GM12878 (cell line): ENCODE results near the gene ENPP1. TPM values are rescaled to one million over a fixed set of nuclear protein-coding genes. Genes with fewer than 3 reads are reported as not detected.

ENCODE experiments used
- ATAC-seq: fragments of 200-7000 bp; cut with Tn5 transposase; 3 replicates; pipeline ENCODE4 v1.9.1; 2020; ENCODE audit warnings: mild to moderate bottlenecking, moderate library complexity
- BruUV-seq: library from RNA; stranded (reverse); fragments of 400-500 nt; replicated peaks from 2 replicates; lab custom pipeline; 2021; lab: Mats Ljungman, UMichigan
- CTCF ChIA-PET: fragments of 300-600 bp; sonication (Branson Sonifier 250); formaldehyde crosslinking; extraction: SDS; loops from one replicate; lab custom pipeline; 2021; ENCODE audit warnings: inconsistent platforms; lab: Yijun Ruan, JAX
- POLR2A ChIA-PET: fragments of 350-600 bp; formaldehyde crosslinking; extraction: SDS; loops from one replicate; lab custom pipeline; 2021; ENCODE audit warnings: inconsistent platforms; lab: Charles Lee
- RAD21 ChIA-PET: fragments of 300-600 bp; sonication (Branson Sonifier 250); formaldehyde crosslinking; loops from one replicate; lab custom pipeline; 2023; ENCODE audit warnings: antibody characterized with exemption; ENCODE audit not compliant: unreplicated experiment; lab: Charles Lee
- SMC1A ChIA-PET: fragments of 300-600 bp; sonication (Branson Sonifier 250); formaldehyde crosslinking; loops from one replicate; lab custom pipeline; 2023; ENCODE audit not compliant: unreplicated experiment, uncharacterized antibody; lab: Charles Lee
- DNase-seq: peaks from one replicate; pipeline ENCODE4 v3.0.0-alpha.2; 2011; ENCODE audit warnings: low read depth, low spot score
- FAIRE-seq: peaks from 3 replicates; lab custom pipeline; 2011; peaks lifted over from hg19 to GRCh38; lab: Jason Lieb, UNC
- H2AFZ ChIP-seq: 2 replicates; pipeline ENCODE4 v1.6.0; 2011; ENCODE audit warnings: low read depth, low read length, control low read depth; ENCODE audit not compliant: control insufficient read depth
- H3K27ac ChIP-seq: 2 replicates; pipeline ENCODE4 v1.5.1; 2011; ENCODE audit warnings: control low read depth; ENCODE audit not compliant: control insufficient read depth, insufficient read depth
- H3K27me3 ChIP-seq, 2 experiments: replicated peaks in 1 of 2; 2 replicates each; pipeline versions ENCODE4 v1.6.0 to v1.6.1; 2011; ENCODE audit warnings: low read length in 1 of 2; ENCODE audit not compliant: control insufficient read depth in 2 of 2, insufficient read depth in 2 of 2
- H3K36me3 ChIP-seq, 2 experiments: 2 replicates each; pipeline ENCODE4 v1.5.1; 2011; ENCODE audit warnings: low read length in 1 of 2; ENCODE audit not compliant: control insufficient read depth in 2 of 2, insufficient read depth in 2 of 2
- H3K4me1 ChIP-seq: 2 replicates; pipeline ENCODE4 v1.6.1; 2011; ENCODE audit warnings: mild to moderate bottlenecking, low read length, moderate library complexity, mixed read lengths; ENCODE audit not compliant: control insufficient read depth, insufficient read depth
- H3K4me2 ChIP-seq: 2 replicates; pipeline ENCODE4 v1.6.0; 2011; ENCODE audit warnings: control low read depth; ENCODE audit not compliant: control insufficient read depth, insufficient read depth
- H3K4me3 ChIP-seq: fragments of 200-600 bp; sonication (generic); 2 replicates; pipeline ENCODE4 v1.5.1; 2016
- H3K79me2 ChIP-seq: 2 replicates; pipeline ENCODE4 v1.6.0; 2011; ENCODE audit warnings: low read length; ENCODE audit not compliant: control insufficient read depth, insufficient read depth
- H3K9ac ChIP-seq: 2 replicates; pipeline ENCODE4 v1.8.0; 2011; ENCODE audit warnings: low read length, control low read depth, mixed read lengths; ENCODE audit not compliant: control insufficient read depth, insufficient read depth
- H3K9me3 ChIP-seq: replicated peaks from 3 replicates; pipeline ENCODE4 v1.5.1; 2011; ENCODE audit warnings: mild to moderate bottlenecking, low read length; ENCODE audit not compliant: control insufficient read depth, insufficient read depth
- H4K20me1 ChIP-seq: 2 replicates; pipeline ENCODE4 v1.6.0; 2011; ENCODE audit not compliant: control insufficient read depth, insufficient read depth
- FOS ChIP-seq: IDR thresholded peaks from 3 replicates; pipeline ENCODE4 v1.6.1; 2011; ENCODE audit warnings: borderline replicate concordance; ENCODE audit not compliant: insufficient read length; ENCODE audit errors: extremely low read depth
- IRF4 ChIP-seq: IDR thresholded peaks from 2 replicates; pipeline ENCODE4 v1.6.1; 2011; ENCODE audit warnings: low read depth, low read length
- MTA2 ChIP-seq: fragments of 450-650 bp; IDR thresholded peaks from 2 replicates; pipeline ENCODE4 v1.6.1; 2016; ENCODE audit warnings: low read depth, mild to moderate bottlenecking, moderate library complexity
- SP1 ChIP-seq: IDR thresholded peaks from one replicate; pipeline ENCODE4 v1.6.1; 2011; ENCODE audit warnings: low read depth, low read length
- WGBS: methylation state at CpG from one replicate; pipeline ENCODE4 v1.1.6; 2016; ENCODE audit warnings: low lambda C conversion rate; ENCODE audit not compliant: insufficient replicate concordance, insufficient coverage; ENCODE audit errors: missing lambda C conversion rate; 5-methylcytosine and 5-hydroxymethylcytosine counted together
- in situ Hi-C: fragments of 300-500 bp; cut with MboI; formaldehyde crosslinking; loops from 9 replicates; pipeline ENCODE4 v1.14.3; 2018; ENCODE audit warnings: mixed read lengths
- intact Hi-C: fragments of 100-400 bp; cut with micrococcal nuclease; formaldehyde crosslinking; loops from one replicate; pipeline ENCODE4 v1.14.2; 2022; ENCODE audit not compliant: unreplicated experiment
- microRNA-seq: library from miRNA; unstranded; fragments of <30 nt; microRNA quantifications from one replicate; pipeline ENCODE4, GENCODE V29; 2018
- polyA plus RNA-seq, 11 experiments: library from polyadenylated mRNA; depleted of rRNA in 4 of 11; unstranded in 6 of 11; stranded (reverse) in 5 of 11; fragments of >200 nt; fragmentation: Nextera tagmentation in 4 of 11; fragmentation: Illumina TruSeq in 1 of 11; extraction: Ambion mirVana in 4 of 11; extraction: Trizol in 1 of 11; gene quantifications; 1 replicate in 1 of 11; 2 replicates in 10 of 11; pipeline versions ENCODE4 v1.2.1 to v1.2.3, GENCODE V29; 2011 to 2016; ENCODE audit warnings: inconsistent platforms in 2 of 11, missing spikeins in 2 of 11, low read depth in 1 of 11
- small RNA-seq: library from RNA; depleted of rRNA; stranded (forward); fragments of <200 nt; gene quantifications from one replicate; pipeline ENCODE3, GENCODE V24; 2014
- total RNA-seq, 4 experiments: library from RNA; depleted of rRNA in 3 of 4; stranded (reverse); fragments of >200 nt in 3 of 4; fragmentation: Illumina TruSeq in 1 of 4; extraction: Trizol in 1 of 4; gene quantifications; 2 replicates each; pipeline versions ENCODE4 v1.2.1 to v1.2.3, GENCODE V29; 2013 to 2021

ENPP1 gene
- total and polyA plus RNA-seq, 10 of the 15 experiments (the other 5 are each of a cell fraction or from before 2014, with no cell fraction given), result 0.03 to 0.05 TPM; not detected in 8

DNA sequence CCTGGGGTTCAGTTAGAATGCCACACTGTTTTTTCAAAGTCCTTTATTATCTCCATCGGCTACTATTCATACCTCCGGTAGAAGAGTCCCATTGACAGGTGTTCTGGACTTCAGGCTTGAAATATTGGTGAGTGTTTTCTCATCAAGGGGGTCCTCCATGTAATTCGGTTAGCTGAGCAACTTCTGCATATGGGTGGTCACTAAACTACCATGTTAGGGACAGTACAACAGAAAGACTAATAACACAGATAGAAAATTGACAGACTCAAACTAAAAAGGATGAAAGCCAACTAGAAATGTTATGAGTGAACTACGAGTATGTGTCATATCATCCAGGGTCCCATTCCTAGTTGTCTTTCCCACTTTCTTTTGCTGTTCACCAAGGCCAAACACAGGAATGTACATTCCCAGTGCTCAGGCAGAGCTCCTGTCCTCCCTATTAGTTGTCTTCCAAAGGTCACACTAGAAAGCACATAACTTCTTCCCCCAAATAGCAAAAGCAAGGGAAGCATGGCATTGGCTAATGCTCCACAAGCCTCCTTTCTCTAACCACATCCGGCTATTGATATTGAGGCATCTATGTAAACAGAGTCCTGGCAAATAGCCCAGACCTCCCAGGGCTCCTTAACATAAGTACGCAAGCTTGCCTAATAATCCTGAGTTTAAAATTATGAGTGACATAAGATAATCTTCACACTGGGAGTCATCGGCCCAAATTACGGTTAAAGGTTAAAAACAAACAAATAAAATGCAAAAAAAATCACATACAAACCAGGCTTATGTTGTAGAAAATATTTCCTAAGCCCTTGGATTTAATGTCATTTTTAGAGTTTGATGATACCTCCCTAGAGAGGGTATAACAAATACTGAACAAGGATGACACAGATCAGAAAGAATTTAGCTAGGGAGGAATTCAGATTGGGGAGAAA lies 130.1 kb downstream of the ENPP1 start:
- H2AFZ ChIP-seq, result no peak overlapping the region
- no peaks in the 10 kb centered on the region for H3K9me3 ChIP-seq
- intact Hi-C loops, result no loop called here
- H3K4me1 ChIP-seq, result no peaks in the 10 kb centered on the region
- no peak overlapping the region for H3K4me3 ChIP-seq
- SMC1A ChIA-PET, result no interaction called here
- FAIRE-seq, result no peak
- H3K4me2 ChIP-seq, result no peak overlapping the region
- TF ChIP-seq IRF4, result no peak
- no peak for TF ChIP-seq SP1
- no peak for TF ChIP-seq FOS
- no peak for TF ChIP-seq MTA2
- H3K9ac ChIP-seq, result no peak overlapping the region
- CTCF ChIA-PET, result interaction anchor here (0.7 kb wide), 1 partner anchor 22 kb away, joined by 3 read pairs; no protein-coding TSS in a partner anchor
- WGBS, result 67% methylated on average over 8 of the region's 8 CpGs
- in situ Hi-C loops, result no loop called here
- no peaks in the 10 kb centered on the region for H4K20me1 ChIP-seq
- ATAC-seq, result no peak
- BruUV-seq, result no TSS peak
- DNase-seq, result no peak
- POLR2A ChIA-PET, result no interaction called here
- no peaks in the 10 kb centered on the region for H3K79me2 ChIP-seq
- no peaks in the 10 kb centered on the region for H3K36me3 ChIP-seq
- H3K27me3 ChIP-seq, result no peaks in the 10 kb centered on the region
- RAD21 ChIA-PET, result no interaction called here
- no peak overlapping the region for H3K27ac ChIP-seq

Small RNA genes lying within 50 kb of the gene (microRNA-seq; reads per million reads assigned to microRNA genes)
- gene MIR548H5, result not detected

Small RNA genes lying within 50 kb of the gene (small RNA-seq; reads per million reads assigned to genes)
- gene MIR548H5 (not detected), gene SELENOKP2 (not detected)

Other genes starting within 250 kb of the ENPP1 start
- not detected in 2 replicates for gene ARG1, start 234.8 kb upstream of the ENPP1 start, total RNA-seq (2014; rRNA removed)
- gene ARG1, start 234.8 kb upstream of the ENPP1 start, total RNA-seq (2014; rRNA removed; fragmentation: Illumina TruSeq; extraction: Trizol), result not detected in 2 replicates
- 0.33 TPM in 1 of 2 replicates, not detected in the other for gene ARG1, start 234.8 kb upstream of the ENPP1 start, total RNA-seq (2021)
- gene ARG1, start 234.8 kb upstream of the ENPP1 start, polyA plus RNA-seq (2011; rRNA removed), result not detected in 2 replicates
- not detected in 2 replicates for gene ARG1, start 234.8 kb upstream of the ENPP1 start, polyA plus RNA-seq (2014; fragmentation: Illumina TruSeq; extraction: Trizol)
- not detected for gene ARG1, start 234.8 kb upstream of the ENPP1 start, polyA plus RNA-seq (2014; fragmentation: Nextera tagmentation; extraction: Ambion mirVana)
- not detected in 2 replicates for gene ARG1, start 234.8 kb upstream of the ENPP1 start, polyA plus RNA-seq (2014; rRNA removed)
- gene ARG1, start 234.8 kb upstream of the ENPP1 start, polyA plus RNA-seq (2016; fragmentation: Nextera tagmentation; extraction: Ambion mirVana), result not detected
- 22.5 and 29.4 TPM in 2 replicates for gene MED23, start 179.8 kb upstream of the ENPP1 start, total RNA-seq (2014; rRNA removed)
- 24.6 and 25.7 TPM in 2 replicates for gene MED23, start 179.8 kb upstream of the ENPP1 start, total RNA-seq (2014; rRNA removed; fragmentation: Illumina TruSeq; extraction: Trizol)
- 18.3 and 19.4 TPM in 2 replicates for gene MED23, start 179.8 kb upstream of the ENPP1 start, total RNA-seq (2021)
- gene MED23, start 179.8 kb upstream of the ENPP1 start, polyA plus RNA-seq (2011; rRNA removed), result 42.9 and 53.3 TPM in 2 replicates
- 20.4 and 27.3 TPM in 2 replicates for gene MED23, start 179.8 kb upstream of the ENPP1 start, polyA plus RNA-seq (2014; fragmentation: Illumina TruSeq; extraction: Trizol)
- 1 to 10 TPM; 7.1 to 9.0 TPM for gene MED23, start 179.8 kb upstream of the ENPP1 start, polyA plus RNA-seq (2014; fragmentation: Nextera tagmentation; extraction: Ambion mirVana)
- 15.1 and 19.7 TPM in 2 replicates for gene MED23, start 179.8 kb upstream of the ENPP1 start, polyA plus RNA-seq (2014; rRNA removed)
- gene MED23, start 179.8 kb upstream of the ENPP1 start, polyA plus RNA-seq (2016; fragmentation: Nextera tagmentation; extraction: Ambion mirVana), result 10 to 100 TPM; 15.1 to 19.3 TPM
- gene ENPP3, start 170.7 kb upstream of the ENPP1 start, total RNA-seq (2014; rRNA removed), result not detected in 2 replicates
- not detected in 2 replicates for gene ENPP3, start 170.7 kb upstream of the ENPP1 start, total RNA-seq (2014; rRNA removed; fragmentation: Illumina TruSeq; extraction: Trizol)
- not detected in 2 replicates for gene ENPP3, start 170.7 kb upstream of the ENPP1 start, total RNA-seq (2021)
- gene ENPP3, start 170.7 kb upstream of the ENPP1 start, polyA plus RNA-seq (2011; rRNA removed), result 0.01 TPM in 1 of 2 replicates, not detected in the other
- not detected in 2 replicates for gene ENPP3, start 170.7 kb upstream of the ENPP1 start, polyA plus RNA-seq (2014; fragmentation: Illumina TruSeq; extraction: Trizol)
- gene ENPP3, start 170.7 kb upstream of the ENPP1 start, polyA plus RNA-seq (2014; fragmentation: Nextera tagmentation; extraction: Ambion mirVana), result not detected
- not detected in 2 replicates for gene ENPP3, start 170.7 kb upstream of the ENPP1 start, polyA plus RNA-seq (2014; rRNA removed)
- gene ENPP3, start 170.7 kb upstream of the ENPP1 start, polyA plus RNA-seq (2016; fragmentation: Nextera tagmentation; extraction: Ambion mirVana), result not detected
- gene OR2A4, start 106.6 kb upstream of the ENPP1 start, total RNA-seq (2014; rRNA removed), result not detected in 2 replicates
- not detected in 2 replicates for gene OR2A4, start 106.6 kb upstream of the ENPP1 start, total RNA-seq (2014; rRNA removed; fragmentation: Illumina TruSeq; extraction: Trizol)
- gene OR2A4, start 106.6 kb upstream of the ENPP1 start, total RNA-seq (2021), result not detected in 2 replicates
- gene OR2A4, start 106.6 kb upstream of the ENPP1 start, polyA plus RNA-seq (2011; rRNA removed), result not detected in 2 replicates
- not detected in 2 replicates for gene OR2A4, start 106.6 kb upstream of the ENPP1 start, polyA plus RNA-seq (2014; fragmentation: Illumina TruSeq; extraction: Trizol)
- not detected for gene OR2A4, start 106.6 kb upstream of the ENPP1 start, polyA plus RNA-seq (2014; fragmentation: Nextera tagmentation; extraction: Ambion mirVana)
- 0.14 TPM in 1 of 2 replicates, not detected in the other for gene OR2A4, start 106.6 kb upstream of the ENPP1 start, polyA plus RNA-seq (2014; rRNA removed)
- gene OR2A4, start 106.6 kb upstream of the ENPP1 start, polyA plus RNA-seq (2016; fragmentation: Nextera tagmentation; extraction: Ambion mirVana), result not detected
- gene CTAGE9, start 97.0 kb upstream of the ENPP1 start, total RNA-seq (2014; rRNA removed), result 0.06 TPM in 1 of 2 replicates, not detected in the other
- not detected in 2 replicates for gene CTAGE9, start 97.0 kb upstream of the ENPP1 start, total RNA-seq (2014; rRNA removed; fragmentation: Illumina TruSeq; extraction: Trizol)
- gene CTAGE9, start 97.0 kb upstream of the ENPP1 start, total RNA-seq (2021), result not detected in 2 replicates
- not detected in 2 replicates for gene CTAGE9, start 97.0 kb upstream of the ENPP1 start, polyA plus RNA-seq (2011; rRNA removed)
- not detected in 2 replicates for gene CTAGE9, start 97.0 kb upstream of the ENPP1 start, polyA plus RNA-seq (2014; fragmentation: Illumina TruSeq; extraction: Trizol)
- gene CTAGE9, start 97.0 kb upstream of the ENPP1 start, polyA plus RNA-seq (2014; fragmentation: Nextera tagmentation; extraction: Ambion mirVana), result not detected
- not detected in 2 replicates for gene CTAGE9, start 97.0 kb upstream of the ENPP1 start, polyA plus RNA-seq (2014; rRNA removed)
- not detected for gene CTAGE9, start 97.0 kb upstream of the ENPP1 start, polyA plus RNA-seq (2016; fragmentation: Nextera tagmentation; extraction: Ambion mirVana)
- gene CCN2, start 143.4 kb downstream of the ENPP1 start, total RNA-seq (2014; rRNA removed), result not detected in 2 replicates
- not detected in 2 replicates for gene CCN2, start 143.4 kb downstream of the ENPP1 start, total RNA-seq (2014; rRNA removed; fragmentation: Illumina TruSeq; extraction: Trizol)
- gene CCN2, start 143.4 kb downstream of the ENPP1 start, total RNA-seq (2021), result 0.43 and 0.62 TPM in 2 replicates
- gene CCN2, start 143.4 kb downstream of the ENPP1 start, polyA plus RNA-seq (2011; rRNA removed), result not detected in 2 replicates
- gene CCN2, start 143.4 kb downstream of the ENPP1 start, polyA plus RNA-seq (2014; fragmentation: Illumina TruSeq; extraction: Trizol), result not detected in 2 replicates
- not detected for gene CCN2, start 143.4 kb downstream of the ENPP1 start, polyA plus RNA-seq (2014; fragmentation: Nextera tagmentation; extraction: Ambion mirVana)
- not detected in 2 replicates for gene CCN2, start 143.4 kb downstream of the ENPP1 start, polyA plus RNA-seq (2014; rRNA removed)
- under 1 TPM; 0.26 to 0.44 TPM for gene CCN2, start 143.4 kb downstream of the ENPP1 start, polyA plus RNA-seq (2016; fragmentation: Nextera tagmentation; extraction: Ambion mirVana)